Kidney (tissue), 14 donors: ENCODE results near the gene ADIPOR1. TPM values are rescaled to one million over a fixed set of nuclear protein-coding genes. Genes with fewer than 3 reads are reported as not detected.
"Not testable (repeated sequence)": the region's sequence is repeated elsewhere in the genome, so short reads cannot be mapped to it uniquely, and the experiment has no call there.

Experiments used
- DNase-seq, 5 donors: peaks; one replicate each; pipeline ENCODE4 v3.0.0-alpha.2; 2013 to 2020
- FAIRE-seq: peaks from 2 replicates; lab custom pipeline; 2012; peaks lifted over from hg19 to GRCh38; lab: Jason Lieb, UNC
- H3K27ac ChIP-seq, 2 donors: one replicate each; pipeline ENCODE4 v1.7.0; 2013; ENCODE audit warnings: low read depth in 2 of 2, low read length in 2 of 2, inconsistent platforms in 1 of 2
- H3K27me3 ChIP-seq: one replicate; pipeline ENCODE4 v1.7.1; 2013; ENCODE audit warnings: low read length, inconsistent platforms; ENCODE audit not compliant: control insufficient read depth, insufficient read depth
- H3K36me3 ChIP-seq, 3 donors: one replicate each; pipeline versions ENCODE4 v1.7.0 to v1.7.1; 2013; ENCODE audit warnings: low read length in 3 of 3, control low read depth in 1 of 3, inconsistent platforms in 1 of 3; ENCODE audit not compliant: insufficient read depth in 3 of 3, control insufficient read depth in 2 of 3
- H3K4me1 ChIP-seq, 3 donors: one replicate each; pipeline versions ENCODE4 v1.7.0 to v1.7.1; 2013; ENCODE audit warnings: low read length in 3 of 3, inconsistent platforms in 1 of 3, low read depth in 1 of 3; ENCODE audit not compliant: control insufficient read depth in 2 of 3, insufficient read depth in 2 of 3
- H3K4me3 ChIP-seq, 3 donors: one replicate each; pipeline versions ENCODE4 v1.7.0 to v1.8.1; 2013; ENCODE audit warnings: low read length in 3 of 3, control low read depth in 1 of 3, inconsistent platforms in 1 of 3
- H3K9ac ChIP-seq, 3 donors: one replicate each; pipeline versions ENCODE4 v1.7.0 to v1.7.1; 2013; ENCODE audit warnings: low read length in 3 of 3, control low read depth in 1 of 3, inconsistent platforms in 1 of 3
- H3K9me3 ChIP-seq, 3 donors: one replicate each; pipeline versions ENCODE4 v1.7.0 to v1.7.1; 2013; ENCODE audit warnings: low read length in 3 of 3, control low read depth in 1 of 3, inconsistent platforms in 1 of 3; ENCODE audit not compliant: control insufficient read depth in 2 of 3, insufficient read depth in 1 of 3
- intact Hi-C: fragments of 100-400 bp; cut with DNase I; formaldehyde crosslinking; loops from one replicate; pipeline ENCODE4 v1.11.1; 2022
- polyA plus RNA-seq: library from polyadenylated mRNA; stranded (reverse); fragments of 350-450 nt; fragmentation: Illumina TruSeq; extraction: RNeasy Lipid Tissue Mini Kit (QIAGEN cat#74804); gene quantifications from one replicate; pipeline ENCODE4 v1.2.3, GENCODE V29; 2014; ENCODE audit warnings: low read depth, low replicate concordance; ENCODE audit not compliant: insufficient read depth
- total RNA-seq: library from RNA; stranded (reverse); fragmentation: NEBNext Ultra II Directional; extraction: Animal tissue kit (Norgen Biotek cat#: 25700); gene quantifications from one replicate; pipeline ENCODE4 v1.2.1, GENCODE V29; 2021
- TF ChIP-seq, protein P1 (sequence below): IDR thresholded peaks from 3 replicates; pipeline ENCODE4 v1.5.1; 2012; ENCODE audit warnings: mild to moderate bottlenecking, moderate library complexity, borderline replicate concordance; ENCODE audit not compliant: insufficient read depth; ENCODE audit errors: extremely low read depth
- donor health status: control.
- donor health status: control.
- donor health status: control.
- donor health status: control.
- donor health status: control.
- donor health status: DM: yes; HTN: yes; CAD: no.
- donor health status: Normal renal cell carcinoma (clear cell type).

ADIPOR1 gene
- total and polyA plus RNA-seq, 2 donors from 2014 or later: 66.8 to 70.0 TPM

DNA sequence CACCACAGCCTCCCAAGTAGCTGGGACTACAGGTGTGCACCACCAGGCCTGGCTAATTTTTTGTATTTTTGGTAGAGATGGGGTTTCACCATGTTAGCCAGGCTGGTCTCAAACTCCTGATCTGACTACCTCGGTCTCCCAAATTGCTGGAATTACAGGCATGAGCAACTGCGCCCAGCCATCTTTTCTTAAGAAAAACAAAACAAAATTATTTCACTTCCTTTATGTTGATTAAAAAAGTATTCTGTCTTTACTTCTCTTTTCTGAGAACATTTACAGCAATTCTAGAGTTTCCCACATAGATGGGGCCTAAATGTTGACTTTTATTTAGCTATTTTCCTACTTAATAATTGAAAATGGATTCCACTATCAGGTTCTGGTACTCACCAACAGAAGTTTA is 31.8 kb upstream of the ADIPOR1 start:
- Histone ChIP-seq H3K9me3 (no peaks in the 10 kb centered on the region), H3K27me3 (no peaks in the 10 kb centered on the region), H3K27ac (no peak overlapping the region), H3K36me3 (no peaks in the 10 kb centered on the region), H3K4me1 (no peaks in the 10 kb centered on the region), H3K9ac (no peak overlapping the region), H3K4me3 (no peak overlapping the region)
- TF ChIP-seq, protein P1, sequence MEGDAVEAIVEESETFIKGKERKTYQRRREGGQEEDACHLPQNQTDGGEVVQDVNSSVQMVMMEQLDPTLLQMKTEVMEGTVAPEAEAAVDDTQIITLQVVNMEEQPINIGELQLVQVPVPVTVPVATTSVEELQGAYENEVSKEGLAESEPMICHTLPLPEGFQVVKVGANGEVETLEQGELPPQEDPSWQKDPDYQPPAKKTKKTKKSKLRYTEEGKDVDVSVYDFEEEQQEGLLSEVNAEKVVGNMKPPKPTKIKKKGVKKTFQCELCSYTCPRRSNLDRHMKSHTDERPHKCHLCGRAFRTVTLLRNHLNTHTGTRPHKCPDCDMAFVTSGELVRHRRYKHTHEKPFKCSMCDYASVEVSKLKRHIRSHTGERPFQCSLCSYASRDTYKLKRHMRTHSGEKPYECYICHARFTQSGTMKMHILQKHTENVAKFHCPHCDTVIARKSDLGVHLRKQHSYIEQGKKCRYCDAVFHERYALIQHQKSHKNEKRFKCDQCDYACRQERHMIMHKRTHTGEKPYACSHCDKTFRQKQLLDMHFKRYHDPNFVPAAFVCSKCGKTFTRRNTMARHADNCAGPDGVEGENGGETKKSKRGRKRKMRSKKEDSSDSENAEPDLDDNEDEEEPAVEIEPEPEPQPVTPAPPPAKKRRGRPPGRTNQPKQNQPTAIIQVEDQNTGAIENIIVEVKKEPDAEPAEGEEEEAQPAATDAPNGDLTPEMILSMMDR: no peak
- DNase-seq: no peak
- FAIRE-seq: no peak
- intact Hi-C loops: no loop called here

GRCh38 chr1:202987922-202988583 is 29.9 kb upstream of the ADIPOR1 start:
- intact Hi-C loops: no loop called here
- no peak overlapping the region for H3K27ac ChIP-seq
- no peak for FAIRE-seq
- no peaks in the 10 kb centered on the region for H3K4me1 ChIP-seq
- TF ChIP-seq, protein P1: no peak
- no peak for DNase-seq
- H3K9ac ChIP-seq: no peak overlapping the region
- no peaks in the 10 kb centered on the region for H3K36me3 ChIP-seq
- H3K4me3 ChIP-seq: no peak overlapping the region
- no peaks in the 10 kb centered on the region for H3K9me3 ChIP-seq
- H3K27me3 ChIP-seq: no peaks in the 10 kb centered on the region

- Histone ChIP-seq H3K4me3 (no peak overlapping the region), H3K27me3 (no peaks in the 10 kb centered on the region), H3K36me3 (no peaks in the 10 kb centered on the region), H3K9ac (no peak overlapping the region), H3K4me1 (no peaks in the 10 kb centered on the region), H3K27ac (no peak overlapping the region), H3K9me3 (no peaks in the 10 kb centered on the region)
- TF ChIP-seq, protein P1: no peak
- FAIRE-seq (no peak), DNase-seq (no peak)
- intact Hi-C loops: no loop called here
Observed at GRCh38 chr1:202987255-202987654, 29.1 kb upstream of the ADIPOR1 start.

DNA sequence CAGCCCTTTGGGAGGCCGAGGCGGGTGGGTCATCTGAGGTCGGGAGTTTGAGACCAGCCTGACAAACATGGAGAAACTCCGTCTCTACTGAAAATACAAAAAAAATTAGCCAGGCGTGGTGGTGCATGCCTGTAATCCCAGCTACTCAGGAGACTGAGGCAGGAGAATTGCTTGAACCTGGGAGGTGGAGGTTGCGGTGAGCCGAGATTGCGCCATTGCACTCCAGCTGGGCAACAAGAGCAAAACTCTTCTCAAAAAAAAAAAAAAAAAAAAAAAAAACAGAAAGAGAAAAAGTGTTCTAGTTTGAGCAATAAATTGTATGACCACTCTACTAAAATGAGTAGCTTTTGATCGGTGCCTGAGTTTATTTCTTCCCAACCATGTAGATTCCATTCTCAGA is 28.0 kb upstream of the ADIPOR1 start:
- FAIRE-seq, H3K4me1 ChIP-seq, H3K9ac ChIP-seq, H3K9me3 ChIP-seq, H3K27ac ChIP-seq, H3K27me3 ChIP-seq, H3K4me3 ChIP-seq, DNase-seq, H3K36me3 ChIP-seq, intact Hi-C loops: not testable (repeated sequence)
